Kidney glomerular epithelial cell (primary cell): ENCODE data around the gene ZCCHC14.

Experiments
- DNase-seq: peaks from one replicate; lab custom pipeline; 2025; lab: John Stamatoyannopoulos, UW

Gene ZCCHC14

DNA sequence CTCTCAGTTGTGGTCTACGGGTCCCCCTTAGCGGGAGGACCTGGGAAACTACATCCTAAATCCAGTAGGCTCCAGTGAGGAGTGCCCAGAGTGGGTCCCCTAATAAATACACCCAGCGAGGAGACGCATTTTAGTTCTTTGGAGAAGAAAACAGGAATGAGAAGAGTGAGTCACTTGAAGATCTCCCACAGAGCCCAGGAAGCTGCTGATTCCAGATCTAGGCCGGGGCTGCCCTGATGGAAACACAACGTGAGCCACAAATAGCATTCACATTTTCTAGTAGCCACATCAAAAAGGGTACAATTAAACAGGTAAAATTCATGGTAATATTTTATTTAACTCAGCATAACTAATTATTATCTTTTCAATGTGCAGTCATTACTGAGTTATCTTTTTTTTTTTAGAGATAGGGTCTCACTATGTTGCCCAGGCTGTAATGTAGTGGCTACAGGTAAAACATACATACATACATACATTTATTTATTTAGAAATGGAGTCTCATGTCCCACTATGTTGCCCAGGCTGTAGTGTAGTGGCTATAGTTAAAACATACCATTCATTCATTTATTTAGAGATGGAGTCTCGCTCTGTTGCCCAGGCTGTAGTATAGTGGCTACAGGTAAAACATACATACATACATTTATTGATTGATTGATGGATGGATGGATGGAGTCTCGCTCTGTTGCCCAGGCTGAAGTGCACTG lies 130.8 kb downstream of the ZCCHC14 start:
- no peak for DNase-seq

- no peak for DNase-seq
Observed at GRCh38 chr16:87360862-87361610, 131.8 kb downstream of the ZCCHC14 start.

- DNase-seq: no peak
Observed at GRCh38 chr16:87359121-87359520, 133.7 kb downstream of the ZCCHC14 start.

GRCh38 chr16:87358696-87359095 lies 134.1 kb downstream of the ZCCHC14 start:
- DNase-seq: no peak

GRCh38 chr16:87358250-87358649 lies 134.6 kb downstream of the ZCCHC14 start:
- DNase-seq: no peak

- DNase-seq: no peak
Observed at GRCh38 chr16:87356491-87356853, 136.4 kb downstream of the ZCCHC14 start.
